Left colon (tissue), 2 donors: Measurements from ENCODE around the gene FAR2. TPM values are rescaled to one million over a fixed set of nuclear protein-coding genes. Genes with fewer than 3 reads are reported as not detected.
"Not testable (repeated sequence)": the region's sequence is repeated elsewhere in the genome, so short reads cannot be mapped to it uniquely, and the experiment has no call there.

Experiments used
- ATAC-seq: fragments of 200-7000 bp; cut with Tn5 transposase; one replicate; pipeline ENCODE4 v1.9.1; 2020; ENCODE audit warnings: mild to moderate bottlenecking, moderate library complexity
- DNase-seq, 2 donors: peaks; one replicate each; pipeline ENCODE4 v3.0.0-alpha.2; 2020
- intact Hi-C, 2 donors: fragments of 100-400 bp; cut with DNase I in 1 of 2; cut with micrococcal nuclease in 1 of 2; formaldehyde crosslinking; loops; one replicate each; pipeline versions ENCODE4 v1.11.2 to v1.14.0; 2022; cut with DNase I, micrococcal nuclease
- total RNA-seq, 2 donors: library from RNA; stranded (reverse); fragmentation: NEBNext Ultra II Directional; extraction: Animal tissue kit (Norgen Biotek cat#: 25700); gene quantifications; one replicate each; pipeline ENCODE4 v1.2.1, GENCODE V29; 2021
- donor health status: DM: no; HTN: no; CAD: no.
- donor health status: DM: yes; HTN: yes; CAD: no.

The FAR2 gene
- total RNA-seq, 2 donors from 2014 or later, result 72.8 to 73.2 TPM

GRCh38 chr12:29350080-29350479 lies 201.0 kb downstream of the FAR2 start:
- peak; percentile 33 for ATAC-seq
- intact Hi-C loops, result no loop called here
- DNase-seq, result no peak

GRCh38 chr12:29354954-29355353 lies 205.9 kb downstream of the FAR2 start:
- intact Hi-C loops, result no loop called here
- ATAC-seq (peak; percentile 87), DNase-seq (no peak)

GRCh38 chr12:29365091-29365490 lies 216.0 kb downstream of the FAR2 start:
- ATAC-seq (no peak), DNase-seq (no peak)
- intact Hi-C loops, result no loop called here

DNA sequence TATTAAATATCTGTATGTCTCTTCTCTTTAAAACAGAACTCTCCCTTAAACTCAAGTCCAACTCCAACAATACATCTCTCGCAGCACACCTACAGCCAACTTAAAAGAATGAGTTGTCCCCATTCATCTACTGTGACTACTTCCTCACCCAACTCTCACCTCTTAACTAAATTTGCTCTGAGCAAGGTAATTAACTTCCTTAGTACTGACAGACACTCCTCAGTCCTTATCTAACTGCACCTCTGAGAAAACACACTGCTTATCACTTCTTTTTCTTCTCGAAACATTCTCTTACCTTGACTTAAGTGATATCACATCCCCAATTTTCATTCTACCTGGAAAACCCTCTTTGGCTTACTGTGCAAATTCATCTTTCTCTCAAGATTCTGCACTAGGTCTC lies 224.9 kb downstream of the FAR2 start:
- DNase-seq (no peak), ATAC-seq (peak; percentile 97)

GRCh38 chr12:29374913-29375312 lies 225.8 kb downstream of the FAR2 start:
- ATAC-seq (no peak), DNase-seq (no peak)
- intact Hi-C loops, result no loop called here

More for the DNA sequence above, 224.9 kb downstream of the FAR2 start:
- intact Hi-C loops, result no loop called here

- no peak for ATAC-seq
- no peak for DNase-seq
- intact Hi-C loops, result no loop called here
Observed at GRCh38 chr12:29376118-29376517, 227.0 kb downstream of the FAR2 start.

- intact Hi-C loops, result no loop called here
- peak; percentile 92 to 93 for DNase-seq
- ATAC-seq, result peak; percentile 94
Observed at GRCh38 chr12:29380536-29381523, 231.8 kb downstream of the FAR2 start, which contains the start of gene ERGIC2. ERGIC2 (minus strand) TSS chr12:29381172; CDS start chr12:29371633, 9,539 bp downstream.

DNA sequence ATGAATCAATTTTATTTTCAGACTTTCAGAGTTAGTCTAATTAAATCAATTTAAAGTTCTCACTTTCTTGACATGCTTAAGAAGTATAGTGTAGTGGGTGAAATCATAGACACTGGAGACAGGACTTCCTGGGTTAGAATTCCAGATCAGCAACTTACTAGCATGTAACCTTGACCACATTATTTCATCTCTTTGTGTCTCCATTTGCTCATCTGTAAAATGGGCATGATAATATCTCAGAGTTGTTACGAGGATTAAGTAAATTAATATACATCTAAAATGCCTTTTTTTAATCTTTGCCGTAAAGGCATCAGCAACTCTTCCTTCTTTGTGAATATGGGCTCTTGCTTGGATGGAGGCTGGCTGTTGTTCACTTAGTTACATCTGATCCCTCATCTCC lies 233.2 kb downstream of the FAR2 start:
- ATAC-seq (no peak), DNase-seq (no peak)
- intact Hi-C loops, result no loop called here

DNA sequence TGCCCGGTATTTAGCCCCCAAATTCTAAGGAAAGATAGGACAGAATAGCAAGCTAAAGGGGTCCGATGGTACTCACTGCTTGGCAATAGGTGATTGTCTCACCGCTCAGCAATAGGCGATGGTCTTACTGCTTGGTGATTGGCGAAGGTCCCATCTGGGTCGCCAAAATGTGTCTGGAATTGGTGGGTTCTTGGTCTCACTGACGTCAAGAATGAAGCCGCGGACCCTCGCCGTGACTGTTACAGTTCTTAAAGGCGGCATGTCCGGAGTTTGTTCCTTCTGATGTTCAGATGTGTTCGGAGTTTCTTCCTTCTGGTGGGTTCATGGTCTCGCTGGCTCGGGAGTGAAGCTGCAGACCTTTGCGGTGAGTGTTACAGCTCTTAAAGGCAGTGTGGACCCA lies 236.1 kb downstream of the FAR2 start:
- ATAC-seq, DNase-seq, intact Hi-C loops: not testable (repeated sequence)

Other genes with a start within 250 kb of the FAR2 start
- 10 to 100 TPM; 33.7 to 46.8 TPM for gene ERGIC2, start 231.9 kb downstream of the FAR2 start, total RNA-seq